SK-N-SH treated with all-trans-retinoic acid at 6 μM for 48 hours (cell line): ENCODE measurements around the gene ABCC6.

Experiments used
- ATAC-seq: fragments of 200-7000 bp; cut with Tn5 transposase; 3 replicates; pipeline ENCODE4 v1.9.1; 2020; ENCODE audit warnings: mild to moderate bottlenecking, moderate library complexity
- ARNTL ChIP-seq: fragments of 450-650 bp; formaldehyde crosslinking; IDR thresholded peaks from 2 replicates; pipeline ENCODE4 v1.5.0; 2020; ENCODE audit warnings: low read depth, mild to moderate bottlenecking, moderate library complexity, borderline replicate concordance
- BACH2 ChIP-seq: fragments of 250-450 bp; sonication (Bioruptor Pico); IDR thresholded peaks from 2 replicates; pipeline ENCODE4 v1.9.0; 2021; ENCODE audit warnings: mild to moderate bottlenecking, borderline replicate concordance
- CREB5 ChIP-seq: fragments of 250-450 bp; sonication (Bioruptor Pico); IDR thresholded peaks from 2 replicates; pipeline ENCODE4 v1.5.1; 2020; ENCODE audit warnings: low read depth, mild to moderate bottlenecking, moderate library complexity
- CSDC2 ChIP-seq: fragments of 250-450 bp; sonication (Bioruptor Pico); IDR thresholded peaks from 2 replicates; pipeline ENCODE4 v1.5.0; 2020; ENCODE audit warnings: mild to moderate bottlenecking, moderate library complexity
- ESRRG ChIP-seq: fragments of 250-450 bp; sonication (Bioruptor Pico); IDR thresholded peaks from 2 replicates; pipeline ENCODE4 v1.6.1; 2021; ENCODE audit warnings: mild to moderate bottlenecking
- ISL1 ChIP-seq: fragments of 250-450 bp; sonication (Bioruptor Pico); IDR thresholded peaks from 2 replicates; pipeline ENCODE4 v2.1.2; 2022; ENCODE audit warnings: mild to moderate bottlenecking, moderate library complexity
- OSR1 ChIP-seq: fragments of 250-450 bp; sonication (Bioruptor Pico); IDR thresholded peaks from 2 replicates; pipeline ENCODE4 v1.8.0; 2022; ENCODE audit warnings: moderate library complexity, mild to moderate bottlenecking, inconsistent platforms
- PATZ1 ChIP-seq: fragments of 250-450 bp; sonication (Bioruptor Pico); IDR thresholded peaks from 2 replicates; pipeline ENCODE4 v1.8.0; 2020; ENCODE audit warnings: mild to moderate bottlenecking, moderate library complexity, borderline replicate concordance
- RARB ChIP-seq: fragments of 250-450 bp; sonication (Bioruptor Pico); IDR thresholded peaks from 2 replicates; pipeline ENCODE4 v1.8.0; 2021; ENCODE audit warnings: mild to moderate bottlenecking, moderate library complexity
- SNAI2 ChIP-seq: fragments of 250-450 bp; sonication (Bioruptor Pico); IDR thresholded peaks from 2 replicates; pipeline ENCODE4 v1.5.0; 2020; ENCODE audit warnings: mild to moderate bottlenecking, moderate library complexity
- TSHZ2 ChIP-seq: fragments of 250-450 bp; sonication (Bioruptor Pico); IDR thresholded peaks from 2 replicates; pipeline ENCODE4 v1.5.0; 2020; ENCODE audit warnings: mild to moderate bottlenecking, moderate library complexity
- ZC3H10 ChIP-seq: fragments of 250-450 bp; sonication (Bioruptor Pico); IDR thresholded peaks from 2 replicates; pipeline ENCODE4 v1.5.1; 2021; ENCODE audit warnings: mild to moderate bottlenecking, moderate library complexity
- ZFP3 ChIP-seq: fragments of 250-450 bp; sonication (Bioruptor Pico); IDR thresholded peaks from 2 replicates; pipeline ENCODE4 v1.5.0; 2020; ENCODE audit warnings: mild to moderate bottlenecking, moderate library complexity
- ZFP30 ChIP-seq: fragments of 450-650 bp; formaldehyde crosslinking; IDR thresholded peaks from 2 replicates; pipeline ENCODE4 v1.5.0; 2022; ENCODE audit warnings: mild to moderate bottlenecking, moderate library complexity
- ZNF565 ChIP-seq: fragments of 450-650 bp; formaldehyde crosslinking; conservative IDR thresholded peaks from 2 replicates; pipeline ENCODE4 v1.5.0; 2020; ENCODE audit warnings: low read depth, mild to moderate bottlenecking, moderate library complexity
- ZNF70 ChIP-seq: fragments of 450-650 bp; formaldehyde crosslinking; IDR thresholded peaks from 2 replicates; pipeline ENCODE4 v1.5.0; 2020; ENCODE audit warnings: mild to moderate bottlenecking, moderate library complexity
- ZNF8 ChIP-seq: fragments of 450-650 bp; formaldehyde crosslinking; IDR thresholded peaks from 2 replicates; pipeline ENCODE4 v1.5.0; 2020; ENCODE audit warnings: mild to moderate bottlenecking, moderate library complexity
- TF ChIP-seq, protein P1 (sequence below): fragments of 250-450 bp; sonication (Bioruptor Pico); IDR thresholded peaks from 2 replicates; pipeline ENCODE4 v1.5.1; 2021; ENCODE audit warnings: mild to moderate bottlenecking, moderate library complexity

The ABCC6 gene

GRCh38 chr16:16109453-16110110 is 113.7 kb downstream of the ABCC6 start:
- ATAC-seq = no peak
- TF ChIP-seq ZC3H10 (CRISPR knock-in tag) (no peak), PATZ1 (CRISPR knock-in tag) (no peak), ZFP3 (CRISPR knock-in tag) (no peak)

DNA sequence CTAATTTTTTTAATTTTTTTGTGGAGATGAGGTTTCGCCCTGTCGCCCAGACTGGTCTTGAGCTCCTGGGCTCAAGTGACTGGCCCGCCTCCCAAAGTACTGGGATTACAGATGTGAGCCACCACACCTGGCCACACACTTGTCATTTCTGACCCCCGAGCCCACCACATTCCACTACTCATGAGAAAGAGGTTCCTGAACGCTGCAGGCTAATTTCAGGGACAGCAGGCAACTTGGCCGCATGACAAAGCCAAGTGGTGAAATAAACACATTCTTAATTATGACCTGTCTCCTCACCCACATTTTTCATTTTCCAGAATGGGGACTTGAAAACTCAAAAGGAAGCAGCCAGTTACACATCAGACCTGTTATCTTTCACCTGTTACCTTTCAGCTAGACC is 114.5 kb downstream of the ABCC6 start:
- no peak for ATAC-seq

GRCh38 chr16:16107839-16108238 is 115.5 kb downstream of the ABCC6 start:
- no peak for ATAC-seq
- TF ChIP-seq ZC3H10 (CRISPR knock-in tag) (no peak), PATZ1 (CRISPR knock-in tag) (no peak), CREB5 (CRISPR knock-in tag) (no peak), ZNF565 (CRISPR knock-in tag) (no peak), BACH2 (CRISPR knock-in tag) (no peak), CSDC2 (CRISPR knock-in tag) (no peak), SNAI2 (CRISPR knock-in tag) (no peak), ARNTL (no peak), ISL1 (CRISPR knock-in tag) (no peak), OSR1 (CRISPR knock-in tag) (no peak)

More for the DNA sequence above, 114.5 kb downstream of the ABCC6 start:
- TF ChIP-seq OSR1 (CRISPR knock-in tag) = no peak
- no peak for TF ChIP-seq ZNF70 (CRISPR knock-in tag)
- no peak for TF ChIP-seq CSDC2 (CRISPR knock-in tag)
- no peak for TF ChIP-seq RARB
- TF ChIP-seq, protein P1, sequence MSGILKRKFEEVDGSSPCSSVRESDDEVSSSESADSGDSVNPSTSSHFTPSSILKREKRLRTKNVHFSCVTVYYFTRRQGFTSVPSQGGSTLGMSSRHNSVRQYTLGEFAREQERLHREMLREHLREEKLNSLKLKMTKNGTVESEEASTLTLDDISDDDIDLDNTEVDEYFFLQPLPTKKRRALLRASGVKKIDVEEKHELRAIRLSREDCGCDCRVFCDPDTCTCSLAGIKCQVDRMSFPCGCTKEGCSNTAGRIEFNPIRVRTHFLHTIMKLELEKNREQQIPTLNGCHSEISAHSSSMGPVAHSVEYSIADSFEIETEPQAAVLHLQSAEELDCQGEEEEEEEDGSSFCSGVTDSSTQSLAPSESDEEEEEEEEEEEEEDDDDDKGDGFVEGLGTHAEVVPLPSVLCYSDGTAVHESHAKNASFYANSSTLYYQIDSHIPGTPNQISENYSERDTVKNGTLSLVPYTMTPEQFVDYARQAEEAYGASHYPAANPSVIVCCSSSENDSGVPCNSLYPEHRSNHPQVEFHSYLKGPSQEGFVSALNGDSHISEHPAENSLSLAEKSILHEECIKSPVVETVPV (CRISPR knock-in tag) = no peak
- no peak for TF ChIP-seq SNAI2 (CRISPR knock-in tag)
- no peak for TF ChIP-seq ZNF8 (CRISPR knock-in tag)
- no peak for TF ChIP-seq ZFP30
- TF ChIP-seq PATZ1 (CRISPR knock-in tag) = no peak
- TF ChIP-seq ZFP3 (CRISPR knock-in tag) = no peak
- no peak for TF ChIP-seq CREB5 (CRISPR knock-in tag)
- no peak for TF ChIP-seq ESRRG
- TF ChIP-seq TSHZ2 (CRISPR knock-in tag) = no peak
- no peak for TF ChIP-seq ZNF565 (CRISPR knock-in tag)
